GM21390 (cell line): ENCODE measurements around the gene BCAT1.
A peak's percentile ranks its signal among the peaks of the same experiment; 100 is the strongest.
"Not testable (repeated sequence)": the region's sequence is repeated elsewhere in the genome, so short reads cannot be mapped to it uniquely, and the experiment has no call there.

Experiments
- ATAC-seq: cut with Tn5 transposase; IDR thresholded peaks from one replicate; pipeline ENCODE4 v1.9.1; 2021; ENCODE audit not compliant: unreplicated experiment

BCAT1 gene

GRCh38 chr12:24860546-24860945 lies 88.4 kb downstream of the BCAT1 start:
- no peak for ATAC-seq

DNA sequence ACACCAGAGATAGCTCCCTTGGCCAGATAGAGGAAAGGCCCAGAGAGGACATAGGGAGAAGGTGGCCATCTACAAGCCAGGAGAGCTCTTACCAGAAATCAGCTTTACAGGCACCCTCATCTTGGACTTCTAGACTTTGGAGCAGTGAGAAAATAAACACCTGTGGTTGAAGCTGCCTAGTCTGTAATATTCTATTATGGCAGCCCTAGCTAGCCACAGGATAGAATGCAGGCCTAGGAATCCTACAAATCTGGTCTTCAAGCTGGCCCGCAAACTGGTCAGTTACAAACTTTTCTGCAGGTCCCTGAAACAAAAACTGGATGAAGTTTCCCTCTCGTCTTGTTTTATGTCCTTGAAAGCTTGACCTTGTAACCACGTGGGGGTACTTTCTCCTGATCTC lies 92.4 kb downstream of the BCAT1 start:
- no peak for ATAC-seq

DNA sequence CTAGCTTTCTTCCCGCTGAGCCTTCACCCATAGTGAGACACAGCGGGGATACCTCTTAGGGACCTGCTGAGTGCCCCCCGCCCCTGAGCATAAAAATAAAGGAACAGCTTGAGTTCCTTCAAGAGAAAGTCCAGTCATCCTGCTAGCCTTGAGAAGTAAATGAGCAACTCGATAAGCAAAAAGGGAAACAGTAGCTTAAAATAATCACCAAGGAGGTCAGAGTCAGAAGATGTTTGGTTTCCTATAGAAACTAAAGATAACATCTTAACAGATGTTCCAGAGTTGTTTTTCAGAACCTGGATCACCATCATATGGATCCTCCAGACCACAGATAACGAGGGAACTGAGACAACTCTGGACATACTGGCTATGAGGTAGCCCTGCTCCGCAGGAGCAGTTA lies 94.0 kb downstream of the BCAT1 start:
- ATAC-seq, result no peak

- no peak for ATAC-seq
These were observed 94.9 kb downstream of the BCAT1 start for GRCh38 chr12:24854017-24854416.

- no peak for ATAC-seq
These were observed 95.3 kb downstream of the BCAT1 start for GRCh38 chr12:24853588-24853987.

GRCh38 chr12:24853094-24853493 lies 95.8 kb downstream of the BCAT1 start:
- ATAC-seq, result no peak

GRCh38 chr12:24852420-24852819 lies 96.5 kb downstream of the BCAT1 start:
- ATAC-seq, result no peak

- not testable (repeated sequence) for ATAC-seq
These were observed 97.0 kb downstream of the BCAT1 start for GRCh38 chr12:24851883-24852282.

DNA sequence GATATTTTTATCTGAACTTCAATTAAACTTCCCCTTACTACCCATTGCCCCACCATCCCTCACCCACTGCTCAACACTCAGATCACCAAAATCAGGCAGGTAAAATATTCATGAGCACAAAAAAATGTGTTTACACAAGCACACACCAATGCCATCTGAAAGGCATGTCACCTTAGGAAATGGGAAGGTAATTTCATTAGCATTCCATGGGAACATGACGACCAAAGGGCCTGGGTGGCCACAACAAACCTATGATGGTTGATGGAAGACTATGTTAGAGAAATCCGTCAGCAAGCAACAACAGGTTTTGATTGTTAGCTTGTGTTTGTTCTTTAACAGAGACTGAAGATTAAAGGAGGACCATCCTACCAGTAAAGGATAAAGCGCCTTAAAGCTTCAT lies 97.6 kb downstream of the BCAT1 start:
- no peak for ATAC-seq

GRCh38 chr12:24850496-24850895 lies 98.4 kb downstream of the BCAT1 start:
- ATAC-seq, result no peak

- no peak for ATAC-seq
These were observed 99.9 kb downstream of the BCAT1 start for GRCh38 chr12:24848941-24849477.

DNA sequence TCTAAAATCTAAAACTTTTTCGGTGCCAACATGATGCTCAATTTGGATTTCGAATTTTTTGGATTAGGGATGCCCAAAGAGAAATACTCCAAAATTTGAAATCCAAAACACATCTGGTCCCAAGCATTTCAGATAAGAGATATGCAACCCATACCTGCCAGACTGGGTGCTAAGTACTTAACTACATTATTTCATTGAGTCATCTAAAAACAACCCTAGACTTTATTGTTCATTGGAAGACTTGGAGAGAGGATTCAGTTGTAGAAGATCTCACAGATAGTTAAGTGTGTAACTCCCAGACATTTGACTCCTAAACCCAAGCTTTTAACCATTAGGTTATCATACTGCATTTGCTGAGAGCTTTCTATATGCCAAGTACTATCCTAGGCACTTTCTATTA lies 102.2 kb downstream of the BCAT1 start:
- ATAC-seq, result no peak

DNA sequence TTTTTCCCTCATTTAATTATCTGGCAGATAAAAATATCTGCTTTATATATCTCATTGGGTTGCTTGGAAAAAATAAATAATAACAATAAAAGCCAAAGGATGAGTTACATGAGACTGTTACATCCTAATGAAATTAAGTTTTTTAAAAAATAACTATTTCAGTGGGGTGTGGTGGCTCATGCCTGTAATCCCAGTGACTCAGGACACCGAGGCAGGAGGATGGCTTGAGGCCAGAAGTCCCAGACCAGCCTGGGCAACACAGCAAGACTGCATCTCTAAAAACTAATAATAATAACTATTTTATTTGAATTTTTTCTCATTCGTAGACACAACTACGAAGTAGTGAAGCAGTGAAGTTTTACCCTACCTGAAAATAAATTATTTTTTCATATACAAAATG lies 103.3 kb downstream of the BCAT1 start:
- no peak for ATAC-seq

DNA sequence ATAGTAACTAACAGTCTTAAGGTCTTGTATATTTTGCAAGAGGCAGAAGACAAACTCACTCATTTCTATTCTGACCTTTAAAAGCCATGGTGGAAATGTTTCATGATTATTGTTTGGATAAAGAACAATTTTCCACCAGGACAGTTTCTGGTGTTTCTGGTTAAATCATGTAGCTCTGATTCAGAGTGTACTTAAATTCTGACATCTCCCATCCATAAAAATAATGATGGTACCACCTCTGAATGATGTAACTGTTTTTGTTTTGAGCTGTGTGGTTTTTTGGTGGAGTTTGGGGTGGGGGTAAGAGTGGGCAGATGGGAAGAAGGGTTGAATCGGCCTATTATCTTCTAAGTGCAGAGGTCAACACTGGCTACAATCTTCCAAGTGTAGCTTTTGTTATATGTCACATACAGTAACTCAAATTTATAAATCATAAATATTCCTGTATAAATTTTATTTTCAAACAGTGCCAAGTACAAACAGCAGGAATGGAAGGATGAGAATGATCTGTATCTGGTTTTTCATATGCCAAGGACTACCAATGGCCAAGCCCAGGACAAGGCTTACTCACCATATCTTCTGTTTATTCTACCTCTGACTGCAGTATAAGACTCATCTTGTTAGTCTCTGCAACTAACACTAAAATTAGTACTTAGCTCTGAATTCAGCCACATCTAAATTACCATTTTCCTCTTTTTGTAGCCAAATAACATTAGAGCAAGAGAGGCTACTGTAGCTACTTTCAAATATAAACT lies 108.7 kb downstream of the BCAT1 start:
- no peak for ATAC-seq

- ATAC-seq, result peak; percentile 83
These were observed 109.6 kb downstream of the BCAT1 start for GRCh38 chr12:24839268-24839791.

- peak; percentile 52 for ATAC-seq
These were observed 110.4 kb downstream of the BCAT1 start for GRCh38 chr12:24838531-24838950.

- no peak for ATAC-seq
These were observed 113.5 kb downstream of the BCAT1 start for GRCh38 chr12:24835377-24835776.

DNA sequence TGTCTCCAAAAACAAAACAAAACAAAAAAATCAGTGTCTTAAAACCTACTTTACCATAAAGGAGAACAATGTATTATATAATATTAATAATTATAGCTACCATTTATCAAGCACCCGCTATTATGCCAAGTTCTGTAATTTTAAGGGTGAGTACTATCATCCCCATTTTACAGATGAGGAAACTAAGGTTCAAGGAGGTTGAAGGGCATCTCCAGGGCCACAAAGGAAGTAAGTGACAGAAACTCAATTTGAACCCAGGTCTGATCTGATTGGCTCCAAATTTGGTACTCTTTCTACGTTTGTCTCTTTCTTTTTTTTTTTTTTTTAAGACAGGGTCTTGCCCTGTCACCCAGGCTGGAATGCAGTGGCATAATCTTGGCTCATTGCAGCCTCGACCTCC lies 115.4 kb downstream of the BCAT1 start:
- ATAC-seq, result no peak

DNA sequence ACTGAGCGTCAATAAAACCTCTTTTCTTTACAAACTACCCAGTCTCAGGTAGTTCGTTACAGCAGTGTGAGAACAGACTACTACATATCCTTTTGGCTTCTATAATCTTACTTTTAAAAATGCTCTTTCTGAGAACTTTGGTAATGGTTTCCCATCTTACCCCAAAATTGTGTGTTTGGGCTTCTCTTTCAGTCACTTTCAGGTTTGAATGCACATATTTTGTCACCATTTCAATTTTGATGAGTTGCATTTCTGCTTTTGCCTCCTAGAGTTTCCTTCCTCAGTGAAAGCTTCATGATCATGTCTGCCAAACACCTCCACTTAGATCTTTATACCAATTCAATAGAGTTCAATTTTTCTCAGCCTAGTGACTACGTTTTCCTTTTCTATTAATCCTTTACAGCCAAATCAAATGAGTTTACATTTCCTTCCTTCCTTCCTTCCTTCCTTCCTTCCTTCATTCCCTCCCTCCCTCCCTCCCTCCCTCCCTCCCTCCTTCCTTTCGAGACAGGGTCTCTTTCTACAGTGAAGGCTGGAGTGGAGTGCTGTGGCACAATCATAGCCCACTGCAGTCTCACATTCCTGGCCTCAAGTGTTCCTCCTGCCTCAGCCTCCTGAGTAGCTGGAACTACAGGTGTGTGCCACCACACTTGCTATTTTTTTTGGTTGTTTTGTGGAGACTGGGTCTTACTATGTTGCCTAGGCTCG lies 124.9 kb downstream of the BCAT1 start:
- ATAC-seq, result no peak

DNA sequence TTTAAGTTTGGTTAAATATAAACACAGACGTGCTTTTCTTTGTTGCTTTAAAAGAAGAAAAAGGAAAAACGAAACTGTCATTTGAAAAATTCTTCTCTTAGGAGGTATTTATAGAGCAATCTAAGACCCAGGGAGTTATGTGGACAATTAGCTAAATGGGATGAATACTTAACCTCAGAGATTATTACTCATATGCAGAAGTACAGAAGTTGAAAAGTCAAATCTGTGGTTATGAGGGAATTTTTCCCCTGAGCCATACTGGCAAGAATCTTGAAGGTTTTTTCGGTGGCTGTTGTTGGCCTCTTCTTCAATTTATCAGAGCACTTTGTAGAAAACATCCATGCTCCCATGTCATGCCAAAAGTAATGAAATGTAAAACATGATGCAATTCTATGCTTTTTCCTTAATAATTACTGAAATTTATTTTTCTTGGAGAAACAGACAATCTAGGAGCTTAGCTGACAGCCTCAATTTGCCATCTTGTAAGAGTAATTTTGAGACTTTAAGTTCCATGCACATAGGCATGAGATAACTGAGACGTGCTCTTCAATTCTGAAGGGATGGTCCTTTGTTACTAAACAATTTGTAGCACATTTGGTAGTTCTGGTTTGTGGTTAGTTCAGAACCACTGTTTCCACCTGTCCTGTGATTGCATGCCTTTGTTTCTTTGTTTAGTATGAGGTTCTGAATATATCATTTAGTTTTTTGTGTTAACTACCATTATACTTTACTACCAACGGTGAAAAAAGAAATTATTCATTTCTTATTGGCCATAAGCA lies 126.6 kb downstream of the BCAT1 start:
- ATAC-seq, result peak; percentile 72

DNA sequence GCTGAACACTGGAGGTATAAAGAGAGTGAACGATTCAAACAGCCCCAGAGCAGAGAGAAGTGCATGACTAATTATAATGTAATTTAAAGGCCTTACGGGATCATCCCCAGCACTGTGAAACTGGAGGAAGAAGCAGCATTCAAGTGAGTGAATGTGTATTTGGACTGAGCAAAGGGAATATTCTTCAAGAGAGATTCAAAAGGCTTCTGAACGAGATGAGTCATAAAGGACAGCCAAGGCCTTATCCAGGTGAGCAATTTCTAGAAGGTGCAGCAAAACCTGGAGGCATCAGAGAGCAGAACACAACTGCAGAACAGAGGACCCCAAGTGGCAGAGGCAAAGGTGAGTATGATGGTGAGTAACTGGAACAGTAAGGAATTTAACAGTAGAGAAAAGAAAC lies 127.2 kb downstream of the BCAT1 start:
- ATAC-seq, result peak; percentile 48
